Hematopoietic multipotent progenitor cell treated with erythropoietin and hydrocortisone succinate and interleukin-3 and kit ligand, for 8 days (in vitro differentiated cells): ENCODE results near the gene PHKB.
A peak's percentile ranks its signal among the peaks of the same experiment; 100 is the strongest.

Source experiments
- DNase-seq: peaks from one replicate; pipeline ENCODE4 v3.0.0-alpha.2; 2015

The PHKB gene

DNA sequence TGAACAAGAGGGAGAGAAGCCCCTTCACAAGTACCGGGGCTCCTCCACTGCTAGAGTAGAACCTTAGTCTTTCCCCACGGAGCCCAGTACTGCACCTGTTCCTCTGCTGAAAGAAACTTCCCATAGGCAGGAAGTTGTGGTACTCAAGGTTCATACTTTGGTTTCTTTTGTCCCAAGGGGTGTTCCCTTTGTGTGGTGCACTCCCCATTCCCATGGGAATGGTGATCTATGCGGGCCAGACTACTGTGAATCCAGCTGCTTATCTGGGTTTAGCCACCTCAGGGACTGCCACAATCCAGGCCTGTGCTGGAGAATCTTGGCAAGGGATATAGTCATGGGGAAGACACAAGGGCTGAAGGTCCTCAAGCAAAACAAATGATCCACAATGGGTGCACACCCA, 110.6 kb downstream of the PHKB start:
- no peak for DNase-seq

DNA sequence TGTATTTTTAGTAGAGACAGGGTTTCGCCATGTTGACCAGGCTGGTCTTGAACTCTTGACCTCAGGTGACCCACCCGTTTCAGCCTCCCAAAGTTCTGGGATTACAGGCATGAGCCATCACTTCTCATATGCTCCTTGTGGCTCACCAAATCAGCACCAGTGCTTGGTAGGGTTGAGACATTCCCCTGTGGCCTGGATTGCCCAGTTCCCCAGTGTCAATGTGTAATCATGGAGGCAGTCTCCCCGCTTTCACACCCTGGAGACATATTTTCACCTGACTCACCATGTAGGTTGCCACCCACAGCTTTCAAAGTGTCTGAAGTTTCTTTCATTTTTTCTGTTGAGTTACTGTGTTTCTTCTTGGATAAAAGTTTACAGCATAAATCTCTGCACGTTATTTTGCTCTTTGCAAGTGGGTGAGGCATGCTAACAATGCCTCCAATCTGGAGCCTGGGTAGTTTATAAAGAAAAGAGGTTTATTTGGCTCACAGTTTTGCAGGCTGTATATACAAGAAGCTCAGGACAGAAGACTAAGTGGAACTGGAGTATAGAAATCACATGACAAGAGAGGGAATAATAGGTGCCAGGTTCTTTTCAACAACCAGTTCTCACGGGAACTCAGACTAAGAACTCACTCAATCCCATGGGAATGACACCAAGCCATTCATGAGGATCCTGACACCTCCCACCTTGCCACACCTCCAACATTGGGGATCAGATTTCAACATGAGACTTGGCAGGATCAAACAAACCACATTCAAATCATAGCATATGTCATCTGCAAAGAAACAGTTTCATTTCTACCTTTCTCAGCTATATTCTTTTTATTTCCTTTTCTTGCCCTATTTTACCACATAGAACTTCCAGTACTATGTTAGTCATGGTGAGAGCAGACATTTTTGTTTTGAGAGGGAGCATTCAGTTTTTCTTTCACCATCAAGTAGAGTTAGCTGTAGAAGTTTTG, 113.2 kb downstream of the PHKB start:
- no peak for DNase-seq

- no peak for DNase-seq
Measured at GRCh38 chr16:47577029-47577428, 115.9 kb downstream of the PHKB start.

DNA sequence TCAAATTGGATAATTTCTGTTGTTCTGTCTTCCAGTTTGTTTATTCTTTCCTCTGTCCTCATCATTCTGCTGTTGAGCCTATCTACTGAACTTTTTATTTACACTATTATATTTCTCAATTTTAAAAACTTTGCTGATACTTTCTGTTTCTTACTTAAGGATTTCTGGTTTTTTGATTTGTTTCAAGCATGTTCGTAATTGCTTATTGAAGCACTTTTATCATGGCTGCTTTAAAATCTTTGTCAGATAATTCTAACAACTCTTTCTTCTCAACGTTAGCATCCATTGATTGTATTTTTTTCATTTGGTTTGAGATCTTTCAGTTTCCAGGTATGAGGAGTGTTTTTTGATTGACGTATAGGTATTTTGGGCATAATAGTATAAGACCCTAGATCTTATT, 116.9 kb downstream of the PHKB start:
- no peak for DNase-seq

DNA sequence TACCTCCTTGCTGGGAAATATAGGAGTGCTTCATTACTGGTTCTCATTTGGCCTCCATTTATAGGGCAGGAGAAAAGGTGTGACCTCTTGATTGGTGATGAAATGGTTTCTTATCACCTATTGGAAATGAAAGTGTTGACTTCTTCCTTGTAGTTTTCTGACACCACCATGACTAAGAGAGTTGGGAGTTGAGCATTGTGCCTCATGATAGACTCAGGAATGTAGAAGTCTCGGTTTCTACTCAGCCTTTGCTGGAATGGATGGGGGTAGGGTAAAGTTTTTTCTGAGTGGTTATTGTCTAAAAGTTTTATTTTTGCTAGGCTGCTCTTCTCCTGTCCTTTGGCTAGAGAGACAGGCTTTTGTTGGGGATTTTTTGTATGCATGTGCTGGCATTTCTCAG, 117.4 kb downstream of the PHKB start:
- no peak for DNase-seq

- DNase-seq, result no peak
Measured at GRCh38 chr16:47581114-47581513, 120.0 kb downstream of the PHKB start.

DNA sequence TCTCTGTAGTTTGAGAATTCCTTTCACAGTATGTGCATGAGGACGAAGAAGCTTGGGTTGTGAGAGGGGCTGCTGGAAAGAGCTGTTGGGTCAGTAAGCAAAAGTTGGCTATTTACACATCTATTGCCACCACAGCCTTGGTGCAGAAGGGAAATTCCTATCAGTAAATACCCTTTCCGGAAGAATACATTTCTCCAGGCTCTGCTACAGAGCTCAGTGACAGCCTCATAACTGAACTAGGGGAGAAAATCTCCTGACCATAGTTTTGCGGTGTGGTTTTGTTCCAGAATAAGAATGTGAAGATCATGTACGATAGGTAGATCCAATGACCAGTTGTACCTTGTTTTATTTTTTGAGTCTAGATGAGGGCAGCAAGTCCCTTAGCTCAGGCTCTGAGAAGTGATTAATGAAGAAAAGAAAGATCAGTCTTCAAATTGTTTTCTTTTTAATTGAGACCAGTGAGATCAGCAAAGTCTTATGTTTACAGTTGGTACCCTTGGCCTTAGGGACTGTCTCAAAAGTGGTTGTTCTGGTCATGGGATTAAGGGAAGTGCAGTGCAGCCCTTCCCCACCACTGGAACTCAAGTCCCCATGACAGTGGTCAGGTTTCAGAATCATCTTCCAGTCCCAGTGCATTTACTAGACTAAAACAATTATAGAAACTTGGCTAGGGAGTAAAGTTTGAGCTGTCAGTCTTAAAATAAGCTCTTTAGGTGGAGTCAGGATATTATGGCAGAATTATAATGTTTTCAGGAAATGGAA, 123.5 kb downstream of the PHKB start:
- no peak for DNase-seq

- DNase-seq, result no peak
Measured at GRCh38 chr16:47586121-47586520, 125.0 kb downstream of the PHKB start.

GRCh38 chr16:47590472-47590871, 129.3 kb downstream of the PHKB start:
- no peak for DNase-seq

- no peak for DNase-seq
Measured at GRCh38 chr16:47592232-47592631, 131.1 kb downstream of the PHKB start.

GRCh38 chr16:47599512-47599911, 138.4 kb downstream of the PHKB start:
- DNase-seq, result no peak

- no peak for DNase-seq
Measured at GRCh38 chr16:47600376-47600775, 139.2 kb downstream of the PHKB start.

DNA sequence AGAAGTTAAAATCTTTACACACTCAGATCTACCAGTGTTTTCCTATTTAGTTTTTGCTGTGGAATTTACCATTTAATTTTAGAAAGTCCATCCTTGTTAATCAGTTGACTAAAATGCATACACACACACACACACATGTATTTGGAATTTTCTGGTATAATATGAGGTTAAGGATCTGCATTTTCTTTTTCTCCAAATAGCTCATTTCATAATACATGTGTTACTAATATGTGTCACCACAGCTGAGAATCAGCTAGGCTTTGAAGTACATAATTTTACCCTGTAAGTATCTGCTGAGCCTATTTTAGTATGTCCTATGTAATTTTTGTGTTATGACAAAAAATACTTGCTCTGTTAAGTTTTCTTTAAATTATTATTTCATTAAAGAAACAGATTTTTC, 143.2 kb downstream of the PHKB start:
- DNase-seq, result no peak

GRCh38 chr16:47611042-47611441, 149.9 kb downstream of the PHKB start:
- no peak for DNase-seq

DNA sequence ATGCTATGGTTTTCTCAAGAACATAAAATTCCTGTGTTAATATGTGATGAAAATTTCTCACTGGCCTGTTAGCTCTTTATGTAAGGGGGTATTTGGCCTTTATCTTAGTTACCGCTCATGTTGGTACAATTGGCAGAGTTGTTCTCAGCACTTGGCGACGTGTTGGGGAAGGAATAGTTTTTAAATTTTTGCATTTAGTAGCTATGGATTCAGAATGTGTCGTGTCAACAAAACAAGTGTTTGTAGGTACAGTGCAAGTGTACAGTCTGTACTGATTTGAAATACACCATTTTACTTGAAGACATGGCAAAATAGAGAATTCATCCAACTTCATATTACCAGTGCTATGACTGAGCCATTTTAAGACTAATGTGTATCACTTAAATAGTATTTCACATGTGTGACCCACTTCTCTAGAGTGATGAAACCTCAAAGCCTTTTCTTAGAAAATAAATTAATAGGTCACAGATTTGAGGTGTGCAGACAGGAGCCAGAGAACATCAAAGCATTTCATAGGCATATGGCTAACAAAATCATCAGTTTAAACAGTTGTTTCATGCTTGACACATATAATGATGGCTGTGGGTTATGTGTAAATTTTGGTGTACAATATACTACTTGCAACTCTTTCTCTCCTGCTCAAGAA, 150.8 kb downstream of the PHKB start:
- no peak for DNase-seq

GRCh38 chr16:47612711-47613110, 151.6 kb downstream of the PHKB start:
- no peak for DNase-seq

DNA sequence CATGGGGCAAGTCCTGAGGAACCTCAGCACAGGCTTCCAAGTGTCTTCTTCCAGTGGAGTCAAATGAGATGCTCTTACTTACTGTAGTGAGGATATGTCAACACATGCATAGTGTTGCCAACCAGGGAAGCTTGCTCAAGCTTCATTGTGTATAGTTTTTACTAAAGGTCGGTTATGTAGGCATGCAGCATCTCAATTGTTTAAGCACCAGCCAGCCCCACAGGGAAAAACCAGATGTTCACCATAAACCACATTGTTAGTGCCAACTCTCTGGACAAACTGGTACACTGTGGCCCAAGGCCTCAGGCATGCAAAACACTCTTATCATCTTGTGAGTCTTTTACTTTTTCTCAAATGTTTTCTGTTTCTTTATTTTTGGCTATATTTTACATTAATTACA, 152.1 kb downstream of the PHKB start:
- no peak for DNase-seq

DNA sequence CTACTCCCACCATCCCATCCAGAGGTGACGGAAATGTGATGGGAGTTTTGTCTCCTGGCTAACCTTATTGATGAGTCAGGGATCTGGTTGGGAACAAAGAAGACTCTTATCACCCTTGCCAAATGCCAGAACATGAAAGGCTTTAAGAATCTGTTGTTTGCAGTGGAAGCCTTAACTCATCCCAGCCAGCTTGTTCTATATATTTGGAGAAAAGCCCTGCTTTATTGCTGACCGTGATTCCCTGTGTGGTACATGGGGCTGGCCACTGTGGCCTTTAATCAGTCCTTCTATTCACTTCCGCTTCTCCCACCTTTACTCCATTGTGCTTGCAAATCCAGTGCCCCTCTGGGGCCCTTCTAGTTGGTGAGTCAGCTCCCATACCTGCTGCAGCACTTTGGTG, 156.6 kb downstream of the PHKB start:
- no peak for DNase-seq

DNA sequence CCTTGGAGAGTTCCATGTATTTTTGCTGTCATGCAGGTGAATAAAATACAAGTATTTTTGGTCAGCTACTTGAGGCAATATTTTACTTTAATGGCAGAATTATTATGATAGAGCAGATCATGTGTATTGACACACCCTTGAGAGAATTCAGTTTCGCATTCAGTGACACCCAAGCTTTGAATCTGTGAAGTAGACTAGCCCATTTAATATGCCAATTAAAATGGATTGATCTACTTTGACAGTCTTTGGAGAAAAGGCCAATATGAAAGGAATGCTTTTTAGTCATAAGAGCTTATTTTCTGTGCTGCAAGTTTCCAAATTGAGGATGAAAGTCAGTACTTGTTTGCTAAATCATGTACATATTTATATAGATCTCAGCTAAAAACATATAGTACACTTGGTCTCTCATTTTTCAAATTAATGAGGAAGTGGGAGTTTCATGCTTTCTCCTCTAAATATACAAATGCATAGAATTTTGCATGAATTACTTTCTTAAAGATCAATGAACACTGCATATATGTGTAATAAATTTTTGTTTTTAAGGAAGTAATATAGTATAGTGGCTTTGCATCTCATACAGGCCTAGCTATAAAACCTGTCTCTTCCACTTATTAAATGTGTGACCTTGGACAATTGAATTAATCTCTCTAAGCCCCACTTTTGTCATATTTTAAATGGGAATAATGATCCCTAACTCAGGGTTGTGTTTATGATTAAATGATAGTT, 161.5 kb downstream of the PHKB start:
- DNase-seq, result no peak

DNA sequence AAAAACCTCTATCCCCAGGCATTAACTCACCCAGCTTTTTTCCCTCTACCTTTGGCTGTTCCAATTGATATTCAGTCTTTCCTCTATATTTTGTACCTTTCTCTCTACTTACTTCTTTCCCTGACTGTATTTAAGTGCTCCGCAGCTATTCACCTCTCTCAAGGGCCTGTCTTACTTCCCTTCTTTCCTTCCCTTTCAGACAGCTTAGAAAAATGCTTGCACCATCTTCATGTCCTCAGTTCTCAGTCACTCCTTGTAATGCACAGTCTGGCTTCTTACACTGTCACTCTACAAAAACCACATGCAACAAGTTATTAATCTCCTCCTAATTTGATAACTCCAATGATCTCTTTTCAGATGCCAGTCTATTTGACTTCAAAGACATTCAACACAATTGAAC, 163.4 kb downstream of the PHKB start:
- DNase-seq, result no peak

GRCh38 chr16:47625115-47625567, 164.0 kb downstream of the PHKB start:
- peak; percentile 82 for DNase-seq

DNA sequence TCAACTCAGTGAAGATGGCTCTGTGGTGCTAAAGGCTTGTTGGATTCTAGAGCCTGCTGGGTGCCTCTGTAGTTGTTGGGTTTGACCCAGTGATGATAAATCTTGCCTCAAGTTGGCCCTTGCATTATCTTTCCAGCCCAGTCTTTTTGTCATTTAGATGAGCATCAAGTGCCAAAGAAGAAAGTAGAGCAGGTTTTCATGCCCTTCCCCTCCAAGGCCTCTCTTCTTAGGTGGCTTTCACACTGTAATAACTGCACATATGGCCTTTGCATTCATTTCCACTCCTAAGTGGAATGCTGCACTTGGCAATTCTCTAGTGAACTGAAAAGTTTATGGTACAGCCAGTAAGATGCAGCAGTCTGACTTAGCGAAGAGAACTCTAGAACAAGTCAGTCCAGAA, 165.1 kb downstream of the PHKB start:
- DNase-seq, result peak; percentile 43
